ENCODE results near the gene SLC13A4. TPM values are rescaled to one million over a fixed set of nuclear protein-coding genes. Genes with fewer than 3 reads are reported as not detected.
A peak's percentile ranks its signal among the peaks of the same experiment; 100 is the strongest.
"Not testable (repeated sequence)": the region's sequence is repeated elsewhere in the genome, so short reads cannot be mapped to it uniquely, and the experiment has no call there.

Gene SLC13A4
- total RNA-seq, 4 donors from 2014 or later = 0.23 to 1.1 (median 0.49) TPM

- WGBS, 2 donors = 53 to 59% methylated on average over 4 of the region's 4 CpGs
- intact Hi-C loops (cut with DNase I; ENCODE audit: low total_unique reads) = no loop called here
- TF ChIP-seq POLR2A (IDR thresholded peaks at IDR 0.05) (no peak), CTCF (IDR thresholded peaks at IDR 0.05) (no peak)
- peak in 1 of 2 donors; percentile 38 for DNase-seq (ENCODE audit: low spot score in 2 of 2)
- no peak overlapping the region for H3K4me3 ChIP-seq (ENCODE audit: low read depth, poor library complexity, severe bottlenecking)
Measured at GRCh38 chr7:135678612-135679575, 49.1 kb downstream of the SLC13A4 start.

- TF ChIP-seq POLR2A (IDR thresholded peaks at IDR 0.05) (no peak), CTCF (IDR thresholded peaks at IDR 0.05) (no peak)
- 74 to 79% methylated on average over 6 of the region's 6 CpGs for whole genome bisulfite sequencing, 2 donors
- no peak overlapping the region for H3K4me3 ChIP-seq (ENCODE audit: low read depth, poor library complexity, severe bottlenecking)
- intact Hi-C loops (cut with DNase I; ENCODE audit: low total_unique reads) = no loop called here
- no peak for DNase-seq (ENCODE audit: low spot score in 2 of 2)
Measured at GRCh38 chr7:135673360-135673706, 54.7 kb downstream of the SLC13A4 start.

GRCh38 chr7:135672560-135673359 is 55.2 kb downstream of the SLC13A4 start:
- DNase-seq (ENCODE audit: low spot score in 2 of 2) = peak in 1 of 2 donors; percentile 31
- no peak overlapping the region for H3K4me3 ChIP-seq (ENCODE audit: low read depth, poor library complexity, severe bottlenecking)
- 40 to 45% methylated on average over 3 of the region's 3 CpGs for WGBS, 2 donors

GRCh38 chr7:135670179-135670578 is 57.8 kb downstream of the SLC13A4 start:
- H3K4me3 ChIP-seq (ENCODE audit: low read depth, poor library complexity, severe bottlenecking) = no peak overlapping the region
- no peak for DNase-seq (ENCODE audit: low spot score in 2 of 2)
- intact Hi-C loops (cut with DNase I; ENCODE audit: low total_unique reads) = no loop called here
- WGBS, 2 donors = 15 to 31% methylated on average over 1 of the region's 1 CpG
- TF ChIP-seq CTCF (IDR thresholded peaks at IDR 0.05) (no peak), POLR2A (IDR thresholded peaks at IDR 0.05) (no peak)

More at GRCh38 chr7:135672560-135673359, 55.2 kb downstream of the SLC13A4 start:
- intact Hi-C loops (cut with DNase I; ENCODE audit: low total_unique reads) = no loop called here
- TF ChIP-seq CTCF (IDR thresholded peaks at IDR 0.05) = peak in 1 of 3 donors; percentile 49
- no peak for TF ChIP-seq POLR2A (IDR thresholded peaks at IDR 0.05)

GRCh38 chr7:135669774-135670173 is 58.2 kb downstream of the SLC13A4 start:
- no peak overlapping the region for H3K4me3 ChIP-seq (ENCODE audit: low read depth, poor library complexity, severe bottlenecking)
- WGBS, 2 donors = 55 to 56% methylated on average over 1 of the region's 1 CpG
- DNase-seq (ENCODE audit: low spot score in 2 of 2) = no peak
- TF ChIP-seq POLR2A (IDR thresholded peaks at IDR 0.05) (no peak), CTCF (IDR thresholded peaks at IDR 0.05) (no peak)
- intact Hi-C loops (cut with DNase I; ENCODE audit: low total_unique reads) = no loop called here

- intact Hi-C loops (cut with DNase I; ENCODE audit: low total_unique reads); H3K4me3 ChIP-seq (ENCODE audit: low read depth, poor library complexity, severe bottlenecking); DNase-seq (ENCODE audit: low spot score in 2 of 2): not testable (repeated sequence)
- WGBS, 2 donors = 57 to 60% methylated on average over 6 of the region's 6 CpGs
Measured at GRCh38 chr7:135668852-135669395, 59.1 kb downstream of the SLC13A4 start.

GRCh38 chr7:135667626-135668025 is 60.4 kb downstream of the SLC13A4 start:
- intact Hi-C loops (cut with DNase I; ENCODE audit: low total_unique reads); DNase-seq (ENCODE audit: low spot score in 2 of 2); H3K4me3 ChIP-seq (ENCODE audit: low read depth, poor library complexity, severe bottlenecking): not testable (repeated sequence)
- WGBS, 2 donors = 89 to 92% methylated on average over 1 of the region's 1 CpG

Data from lower leg skin (tissue), 4 donors.